ENCODE measurements around the gene PALB2.

The PALB2 gene

DNA sequence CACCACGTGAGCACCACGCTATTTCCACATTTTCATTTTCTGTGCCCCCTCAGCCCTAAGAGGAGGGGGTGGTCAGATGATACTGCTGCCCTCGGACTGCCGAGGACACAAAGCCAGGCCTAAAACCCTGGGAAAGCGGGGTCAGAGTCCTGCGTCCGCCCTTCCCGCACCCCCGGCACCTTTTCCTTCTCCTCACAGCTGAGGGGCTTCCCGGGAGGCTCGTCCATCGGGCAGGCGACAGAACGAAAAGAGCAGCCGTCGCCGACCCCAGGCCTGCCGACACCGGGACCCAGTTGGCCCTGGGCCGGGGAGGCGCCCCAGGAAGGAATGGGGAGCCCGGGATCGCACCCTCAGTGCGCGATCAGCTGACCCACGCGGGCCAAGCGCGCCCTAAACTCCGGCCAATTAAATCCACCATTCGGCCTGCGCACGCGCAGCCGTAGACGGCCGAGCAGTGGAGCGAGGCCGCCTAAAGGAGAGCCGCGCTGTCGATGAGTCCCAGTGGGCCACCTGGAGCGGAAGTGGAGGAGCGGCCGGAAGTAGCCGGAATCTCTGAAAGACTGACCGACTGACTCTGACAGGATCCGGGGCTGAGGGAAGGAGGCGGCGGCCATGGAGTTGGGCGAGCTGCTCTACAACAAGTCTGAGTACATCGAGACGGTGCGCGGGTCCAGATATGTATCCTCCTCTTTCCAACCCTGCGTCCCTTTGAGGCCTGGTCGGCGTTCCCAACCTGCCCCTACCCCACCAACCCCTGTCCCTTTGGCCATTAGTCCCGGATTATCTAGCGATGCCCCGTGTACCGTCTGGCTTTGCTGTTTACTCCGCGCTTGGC lies at the start of gene PALB2, which contains the start of gene DCTN5:
Gene PALB2 (minus strand): TSS at position 380 of the 835 bp plus-strand sequence. CDS start 153 bp downstream, at position 227.
Gene DCTN5 (plus strand): TSS at position 536 of the 835 bp plus-strand sequence. CDS start 77 bp downstream, at position 613.
- peak; percentile 56 to 96 (median 89) for DNase-seq

DNA sequence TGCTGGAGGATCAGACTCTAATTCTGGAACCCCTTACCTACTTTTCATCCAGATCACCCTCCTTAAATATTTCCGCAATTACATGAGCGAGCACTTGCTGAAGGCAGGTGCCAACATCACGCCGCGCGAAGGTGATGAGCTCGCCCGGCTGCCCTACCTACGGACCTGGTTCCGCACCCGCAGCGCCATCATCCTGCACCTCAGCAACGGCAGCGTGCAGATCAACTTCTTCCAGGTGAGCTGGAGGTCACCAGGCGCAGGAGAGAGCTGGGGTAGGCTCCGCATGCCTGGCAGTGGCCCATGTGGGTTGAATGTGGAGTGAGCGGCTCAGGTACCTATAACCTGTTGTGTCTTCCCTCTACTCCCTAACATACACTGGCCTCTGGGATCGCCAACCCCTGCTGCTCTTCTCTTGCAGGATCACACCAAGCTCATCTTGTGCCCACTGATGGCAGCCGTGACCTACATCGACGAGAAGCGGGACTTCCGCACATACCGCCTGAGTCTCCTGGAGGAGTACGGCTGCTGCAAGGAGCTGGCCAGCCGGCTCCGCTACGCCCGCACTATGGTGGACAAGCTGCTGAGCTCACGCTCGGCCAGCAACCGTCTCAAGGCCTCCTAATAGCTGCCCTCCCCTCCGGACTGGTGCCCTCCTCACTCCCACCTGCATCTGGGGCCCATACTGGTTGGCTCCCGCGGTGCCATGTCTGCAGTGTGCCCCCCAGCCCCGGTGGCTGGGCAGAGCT lies 48.5 kb upstream of the PALB2 start:
- DNase-seq, result no peak

GRCh38 chr16:23687034-23687808 lies 46.1 kb upstream of the PALB2 start:
- DNase-seq, result no peak

DNA sequence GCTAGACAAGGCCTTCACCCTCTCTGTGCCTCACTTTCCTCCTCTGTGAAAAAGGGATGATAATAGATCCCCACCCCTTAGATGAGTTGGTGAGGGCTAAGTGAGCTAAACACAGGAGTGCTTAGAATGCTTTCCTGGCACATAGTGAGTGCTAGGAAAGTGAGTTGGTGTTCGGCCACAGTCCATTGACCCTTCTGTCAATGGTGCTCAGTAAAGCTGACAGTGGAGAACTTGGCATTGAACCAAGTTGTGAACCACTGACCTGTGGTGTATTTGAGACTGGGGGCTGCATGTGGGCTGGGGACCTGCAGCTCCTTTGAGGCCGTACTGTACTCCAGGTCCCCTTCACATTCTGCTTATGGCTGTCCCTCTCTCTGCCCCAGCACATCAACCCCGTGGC lies 42.4 kb upstream of the PALB2 start:
- DNase-seq, result no peak

GRCh38 chr16:23682181-23682580 lies 41.1 kb upstream of the PALB2 start:
- DNase-seq, result no peak

- DNase-seq, result no peak
Measured at GRCh38 chr16:23679986-23680336, 38.9 kb upstream of the PALB2 start.

DNA sequence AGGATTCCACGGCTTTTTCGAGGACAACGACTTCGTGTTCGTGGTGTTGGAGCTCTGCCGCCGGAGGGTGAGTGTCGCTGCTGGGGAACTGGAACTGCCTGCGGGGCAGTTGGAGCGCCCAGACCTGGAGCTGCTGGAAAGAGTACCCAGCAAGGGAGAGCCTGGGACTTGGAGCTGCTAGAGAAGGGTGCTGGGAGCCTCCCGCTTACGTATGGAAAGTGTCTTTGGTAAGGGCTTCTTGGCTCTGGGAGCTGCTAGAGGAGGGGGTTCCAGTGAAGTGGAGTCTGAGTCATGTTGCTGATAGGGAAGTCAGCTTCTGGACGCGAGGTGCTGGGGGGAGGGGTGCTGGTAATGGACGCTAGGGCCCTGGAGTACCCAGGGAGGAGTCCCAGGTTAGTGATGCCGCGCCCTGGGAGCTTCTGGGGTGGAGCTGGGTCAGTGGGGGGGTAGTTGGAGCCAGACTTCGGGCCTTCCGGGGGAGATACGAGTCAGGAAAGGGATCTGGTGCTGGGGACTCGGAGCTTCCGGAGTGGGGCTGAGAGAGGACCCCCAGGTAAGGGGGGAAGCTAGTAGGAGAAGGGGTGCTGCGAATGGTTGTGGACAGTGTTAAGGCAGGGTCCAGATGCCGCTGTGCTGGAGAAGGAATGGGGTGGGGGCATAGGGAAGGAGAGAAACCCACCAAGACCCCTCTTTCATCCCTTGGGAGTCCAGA lies 38.3 kb upstream of the PALB2 start:
- DNase-seq, result no peak

- DNase-seq, result peak in 48 of 51 donors; percentile 6 to 79 (median 52)
Measured at GRCh38 chr16:23678430-23679273, 37.5 kb upstream of the PALB2 start, which contains the start of gene PLK1. Gene PLK1, plus strand, starts transcription at chr16:23678889. Its CDS starts 44 bp downstream, at chr16:23678933.

GRCh38 chr16:23676924-23677480 lies 35.9 kb upstream of the PALB2 start:
- DNase-seq, result peak in 1 of 51 donors; percentile 33

GRCh38 chr16:23673971-23674614 lies 33.0 kb upstream of the PALB2 start:
- DNase-seq, result no peak

GRCh38 chr16:23670137-23670776 lies 29.1 kb upstream of the PALB2 start:
- peak in 2 of 51 donors; percentile 5 to 16 for DNase-seq

DNA sequence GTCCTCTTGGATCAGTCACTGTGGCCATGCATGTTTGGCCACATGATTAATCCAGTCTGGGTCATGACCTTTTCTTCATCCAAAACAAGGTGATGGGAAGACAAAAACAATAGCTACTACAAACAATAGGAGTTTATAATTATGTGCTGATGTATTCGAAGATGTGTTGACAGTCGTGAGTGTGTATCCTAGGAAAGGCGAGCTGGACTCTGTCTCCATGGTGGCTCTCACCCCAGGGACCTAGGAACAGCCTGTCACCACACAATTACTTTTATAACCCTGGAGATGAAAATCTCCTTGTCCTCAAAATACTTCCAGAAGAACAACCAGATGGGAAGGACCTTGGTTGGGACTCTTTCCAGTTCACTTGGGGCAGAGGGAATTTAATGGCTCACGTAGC lies 27.8 kb upstream of the PALB2 start:
- no peak for DNase-seq

GRCh38 chr16:23668225-23668624 lies 27.1 kb upstream of the PALB2 start:
- no peak for DNase-seq

GRCh38 chr16:23667355-23667659 lies 26.2 kb upstream of the PALB2 start:
- DNase-seq, result no peak

- no peak for DNase-seq
Measured at GRCh38 chr16:23666571-23667354, 25.7 kb upstream of the PALB2 start.

DNA sequence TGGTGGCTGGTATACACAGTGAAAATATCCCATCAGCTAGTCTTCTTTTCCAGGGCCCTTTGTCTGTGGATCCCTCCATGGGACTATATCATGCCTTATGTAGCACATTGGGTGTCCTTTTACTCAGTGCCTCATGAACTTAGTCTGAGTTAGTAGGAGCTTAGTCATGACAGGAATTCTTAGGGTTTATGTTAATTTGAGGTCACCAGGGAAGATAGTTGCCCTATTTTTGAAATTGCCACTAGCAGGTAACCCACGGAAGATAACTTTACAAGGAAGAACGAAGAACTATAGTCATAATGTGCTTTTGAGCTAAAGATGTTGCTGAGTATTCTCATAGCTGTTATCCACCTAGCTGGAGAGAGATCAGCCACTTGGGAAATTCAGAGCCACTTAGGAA lies 22.8 kb upstream of the PALB2 start:
- no peak for DNase-seq

- no peak for DNase-seq
Measured at GRCh38 chr16:23651943-23652468, 10.9 kb upstream of the PALB2 start.
